Fibroblast of gingiva (primary cell): ENCODE results near the gene SAMD8.
"Not testable (repeated sequence)": the region's sequence is repeated elsewhere in the genome, so short reads cannot be mapped to it uniquely, and the experiment has no call there.

Source experiments
- DNase-seq: peaks from one replicate; pipeline ENCODE4 v3.0.0-alpha.2; 2011; ENCODE audit warnings: low read depth

The SAMD8 gene

GRCh38 chr10:75086278-75086934, 25.1 kb upstream of the SAMD8 start:
- no peak for DNase-seq

DNA sequence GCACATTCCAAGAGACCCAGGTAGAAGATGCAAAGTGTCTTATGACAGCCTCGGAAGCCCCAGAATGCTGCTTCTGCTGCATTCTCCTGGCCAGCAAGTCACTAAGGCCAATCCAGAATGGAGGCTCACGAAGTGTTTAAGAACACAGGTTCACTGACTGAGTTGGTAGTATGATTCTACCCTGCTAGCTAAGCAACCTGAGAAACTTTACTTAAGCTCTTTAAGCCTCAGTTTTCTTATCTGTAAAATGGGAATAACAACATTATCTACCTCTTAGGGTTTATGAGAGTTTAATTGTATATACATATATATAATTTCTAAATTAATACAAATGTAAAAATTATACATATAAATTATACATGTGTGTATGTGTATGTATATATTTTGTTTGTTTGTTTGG, 22.8 kb upstream of the SAMD8 start:
- DNase-seq = no peak

DNA sequence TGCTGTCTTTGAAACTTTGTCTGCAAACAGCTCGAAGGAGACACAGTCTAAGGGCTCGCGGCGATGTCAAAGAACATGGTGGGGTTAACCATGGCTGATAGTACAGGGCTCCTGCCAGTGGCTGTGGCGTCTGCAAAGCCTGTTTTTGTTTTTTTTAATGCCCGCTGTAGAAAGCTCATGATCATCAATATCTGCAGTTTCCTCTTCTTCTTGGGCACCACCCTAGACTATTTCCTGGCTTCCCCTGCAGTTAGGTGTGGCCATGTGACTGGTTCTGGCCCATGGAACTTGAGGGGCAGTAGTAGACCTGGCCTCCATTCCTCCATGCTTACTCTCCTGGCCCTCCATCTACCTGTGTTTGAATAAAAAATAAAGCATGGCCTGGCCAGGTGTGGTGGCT, 21.8 kb upstream of the SAMD8 start:
- no peak for DNase-seq

DNA sequence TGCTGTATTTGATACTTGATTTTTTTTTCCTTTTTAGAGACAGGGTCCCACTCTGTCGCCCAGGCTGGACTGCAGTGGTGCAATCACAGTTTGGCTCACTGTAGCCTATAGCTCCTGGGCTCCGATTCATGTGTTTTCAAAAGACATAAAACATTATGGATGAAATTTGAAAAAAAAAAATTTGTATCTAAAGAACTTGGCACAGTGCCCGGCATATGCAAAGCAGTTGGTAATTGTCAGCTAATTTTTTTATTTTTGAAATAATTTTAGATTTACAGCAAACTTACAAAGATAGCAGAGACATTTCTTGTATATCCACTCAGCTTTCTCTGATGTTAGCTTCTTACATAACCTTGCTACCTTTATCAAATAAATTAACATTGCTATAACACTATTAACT, 20.3 kb upstream of the SAMD8 start:
- no peak for DNase-seq

- DNase-seq = no peak
These were observed 17.0 kb upstream of the SAMD8 start for GRCh38 chr10:75094465-75094864.

- no peak for DNase-seq
These were observed 15.8 kb upstream of the SAMD8 start for GRCh38 chr10:75095631-75096030.

GRCh38 chr10:75096749-75097148, 14.7 kb upstream of the SAMD8 start:
- no peak for DNase-seq

- DNase-seq = peak; percentile 33
These were observed 13.7 kb upstream of the SAMD8 start for GRCh38 chr10:75097666-75098285.

GRCh38 chr10:75098902-75099673, 12.4 kb upstream of the SAMD8 start:
- DNase-seq = no peak

DNA sequence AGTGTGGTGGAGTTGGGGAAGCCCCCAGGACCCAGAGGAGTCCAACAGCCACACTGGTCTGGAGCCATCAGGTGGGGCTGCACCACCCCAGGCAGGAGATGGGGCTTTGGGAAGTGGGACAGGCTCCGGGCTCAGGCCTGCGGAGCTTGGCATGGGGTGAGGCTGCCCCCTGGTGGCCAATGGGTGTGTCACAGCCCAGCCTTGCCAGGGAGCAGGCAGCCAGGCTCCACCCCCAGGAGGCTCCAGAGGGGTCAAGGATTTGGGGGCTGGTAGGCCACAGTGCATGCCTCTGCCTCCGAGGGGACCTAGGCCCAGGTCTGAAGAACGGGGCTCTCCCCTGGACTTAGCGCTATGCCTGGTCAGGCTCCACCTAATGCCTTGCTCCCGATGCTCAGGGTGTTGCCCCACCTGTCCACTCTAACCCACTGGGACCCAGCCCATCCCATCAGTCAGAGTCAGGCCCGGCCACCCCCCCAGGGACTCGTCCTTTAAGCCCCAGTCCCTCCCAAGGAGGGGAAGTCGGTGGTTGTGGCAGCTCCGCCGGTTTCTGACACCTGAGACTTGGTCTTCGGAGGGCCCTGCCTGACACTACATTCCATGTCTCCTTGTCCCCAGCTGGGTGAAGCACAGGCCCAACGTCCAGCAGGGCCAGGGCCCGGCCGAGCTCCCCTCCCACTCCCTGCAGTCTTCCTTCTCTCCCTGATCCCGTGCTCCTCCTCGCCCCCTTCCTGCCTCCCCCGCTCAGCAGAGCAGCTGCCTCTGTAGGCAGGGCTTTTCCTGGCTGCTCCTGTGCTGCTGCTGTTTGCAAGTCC, 11.3 kb upstream of the SAMD8 start:
- DNase-seq = peak; percentile 42

DNA sequence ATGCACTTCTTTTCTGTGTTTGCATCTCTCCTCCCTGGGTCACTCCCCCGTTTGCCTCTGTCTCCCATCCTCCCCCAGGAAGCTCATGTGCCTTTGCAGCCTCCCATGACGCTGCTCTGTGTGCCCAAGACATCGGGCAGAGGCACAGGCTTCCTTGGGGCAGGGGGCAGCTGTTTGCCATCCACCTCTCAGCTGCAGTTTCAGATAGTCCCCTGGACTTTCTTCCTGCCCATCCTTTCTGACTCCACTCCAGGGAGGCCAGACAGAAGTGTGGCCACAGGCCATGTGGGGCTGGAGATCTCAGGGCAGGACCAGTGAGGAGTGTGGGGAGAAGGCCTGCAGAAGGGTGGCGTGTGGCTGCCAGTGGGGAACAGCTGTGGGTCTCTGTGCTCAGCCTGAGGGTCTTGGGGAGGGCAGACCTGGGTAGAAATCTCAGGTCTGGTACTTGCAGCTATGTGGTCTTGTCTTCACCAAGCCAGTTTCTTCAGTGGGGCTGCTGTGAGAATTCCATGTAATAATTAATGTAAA, 10.6 kb upstream of the SAMD8 start:
- no peak for DNase-seq

DNA sequence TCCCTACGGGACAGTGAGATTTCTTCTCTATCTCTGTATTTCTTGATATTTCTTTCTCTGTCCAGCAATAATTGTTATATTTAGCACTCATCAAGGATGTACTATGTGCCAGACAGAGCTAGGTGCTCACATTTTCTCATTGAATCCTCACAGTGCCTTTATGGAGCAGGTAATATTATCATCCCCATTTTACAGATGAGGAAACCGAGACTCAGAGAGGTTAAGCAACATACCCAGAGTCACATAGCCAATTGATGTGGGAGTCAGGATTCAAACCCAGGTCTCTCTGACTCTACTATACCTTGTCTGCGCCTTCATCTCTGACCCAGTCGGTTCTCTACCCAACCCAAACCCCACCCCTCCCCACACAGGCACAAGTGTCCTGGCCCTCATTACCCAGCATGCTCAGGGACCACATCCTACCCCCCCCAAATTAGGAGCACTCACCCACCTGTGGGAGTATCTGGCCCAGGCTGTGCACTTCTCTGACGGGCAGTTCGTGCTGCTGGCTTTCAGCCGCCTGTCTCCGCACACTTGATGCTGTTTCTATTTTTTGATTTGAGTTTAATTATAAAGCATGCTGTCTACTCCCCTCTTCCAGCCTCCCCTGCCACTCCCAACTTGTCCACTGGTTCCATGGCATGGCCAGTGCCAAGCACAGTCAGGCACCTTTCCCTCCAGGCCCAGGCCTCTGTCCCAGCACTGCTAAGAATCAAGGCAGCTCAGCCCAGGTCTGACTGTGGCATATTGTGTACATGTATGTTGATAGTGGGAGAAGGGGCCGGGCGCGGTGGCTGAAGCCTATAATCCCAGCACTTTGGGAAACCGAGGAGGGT, 9.8 kb upstream of the SAMD8 start:
- no peak for DNase-seq

- DNase-seq = no peak
These were observed 8.4 kb upstream of the SAMD8 start for GRCh38 chr10:75102830-75103673.

DNA sequence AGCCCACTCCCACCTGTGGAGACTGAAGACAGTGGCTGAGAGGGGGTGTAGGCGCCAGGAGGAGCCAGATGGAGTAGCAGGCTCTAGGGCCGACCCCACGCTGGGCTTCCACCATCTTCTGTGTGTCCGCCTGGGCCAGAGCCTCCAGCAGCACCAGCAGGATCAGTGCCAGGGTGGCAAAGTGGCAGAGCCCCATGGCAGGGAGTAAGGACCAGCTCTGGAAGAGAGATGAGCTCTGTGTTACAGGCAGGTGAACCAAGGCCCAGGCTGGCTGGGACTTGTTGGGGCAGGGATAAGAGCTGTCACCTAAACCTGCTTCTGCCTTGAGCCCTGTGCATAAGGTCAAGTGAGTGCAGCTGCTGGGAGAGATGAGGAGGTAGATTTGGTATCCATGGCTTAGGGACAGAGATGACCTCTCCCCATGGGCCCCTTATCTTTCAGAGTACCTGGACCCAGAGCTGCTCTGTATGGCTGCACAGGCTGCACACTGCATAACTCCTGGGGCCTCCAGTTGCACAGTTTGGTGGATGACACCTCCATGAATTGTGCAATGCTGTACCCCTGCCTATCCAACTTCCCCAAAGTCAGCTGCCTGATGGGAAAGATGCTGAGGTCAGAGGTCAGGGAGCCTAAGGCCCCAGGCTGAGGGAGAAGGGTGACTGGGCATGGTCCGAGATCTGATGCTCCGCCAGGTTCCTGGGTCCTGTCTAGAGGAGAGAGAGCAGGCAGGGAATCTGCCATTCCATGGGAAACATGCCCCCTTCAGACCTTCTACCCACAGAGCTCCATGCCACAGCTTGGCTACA, 7.4 kb upstream of the SAMD8 start:
- no peak for DNase-seq

DNA sequence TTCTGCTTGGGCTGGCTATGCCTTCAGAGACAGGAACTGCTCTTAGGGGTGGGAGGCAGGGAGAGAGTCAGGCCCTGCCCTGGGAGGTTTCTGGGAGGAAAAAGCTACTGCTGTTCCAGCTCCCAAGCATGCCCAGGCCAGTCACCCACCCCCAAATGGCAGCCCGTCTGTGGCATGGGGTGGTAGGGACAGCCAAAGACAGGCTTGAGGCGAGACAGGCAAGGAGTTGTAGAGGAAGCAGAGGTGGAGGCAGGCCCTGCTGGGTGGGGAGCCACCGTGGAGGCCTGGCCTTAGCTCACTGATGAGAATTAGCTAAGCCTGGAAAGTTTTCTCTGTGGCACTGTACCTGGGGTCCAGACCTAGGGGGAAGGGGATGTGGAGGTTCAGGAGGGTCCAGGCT, 6.6 kb upstream of the SAMD8 start:
- DNase-seq = no peak

- DNase-seq = no peak
These were observed 5.8 kb upstream of the SAMD8 start for GRCh38 chr10:75105576-75106197.

- no peak for DNase-seq
These were observed 5.2 kb upstream of the SAMD8 start for GRCh38 chr10:75106242-75106641.

DNA sequence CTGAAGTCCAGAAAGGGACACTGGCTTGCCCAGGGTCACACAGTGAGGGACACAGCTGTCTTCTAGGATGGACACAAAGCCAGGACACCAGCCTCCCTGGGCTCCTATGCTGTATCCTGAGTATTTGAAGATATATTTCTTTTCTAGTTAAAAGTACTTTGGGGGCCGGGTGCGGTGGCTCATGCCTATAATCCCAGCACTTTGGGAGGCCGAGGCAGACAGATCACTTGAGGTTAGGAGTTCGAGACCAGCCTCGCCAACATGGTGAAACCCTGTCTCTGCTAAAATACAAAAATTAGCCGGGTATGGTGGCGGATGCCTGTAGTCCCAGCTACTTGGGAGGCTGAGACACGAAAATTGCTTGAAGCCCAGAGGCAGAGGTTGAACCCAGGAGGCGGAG, 4.6 kb upstream of the SAMD8 start:
- DNase-seq = not testable (repeated sequence)
